ENCODE results near the gene FAS. TPM values are rescaled to one million over a fixed set of nuclear protein-coding genes. Genes with fewer than 3 reads are reported as not detected.

FAS gene
- total RNA-seq, 3 donors from 2014 or later (not counting 1 experiment from before 2014, with no cell fraction given): 17.3 to 29.9 (median 26.5) TPM

GRCh38 chr10:88989423-88989822 is 1.2 kb upstream of the FAS start:
- intact Hi-C loops (cut with micrococcal nuclease): no loop called here
- no peaks in the 10 kb centered on the region for H3K27me3 ChIP-seq (ENCODE audit: control insufficient read depth, insufficient read depth, low read length)
- no peak for TF ChIP-seq CTCF (IDR thresholded peaks at IDR 0.05)
- Mint-ChIP-seq H3K36me3 (no peaks in the 10 kb centered on the region), H3K4me3 (peak overlapping the region; percentile 97), H3K27me3 (ENCODE audit: low read depth in 2 of 2) (no peaks in the 10 kb centered on the region), H3K9me3 (peaks cover 3% of the 10 kb centered on the region in 2 donors), H3K4me1 (peaks cover 53 to 56% of the 10 kb centered on the region in 2 donors), H3K27ac (peak overlapping the region; percentile 95 to 96)
- no peaks in the 10 kb centered on the region for H3K36me3 ChIP-seq (ENCODE audit: control insufficient read depth, insufficient read depth, low read length)
- 89% methylated on average over 2 of the region's 2 CpGs for WGBS (ENCODE audit: insufficient coverage)
- H3K27ac ChIP-seq (ENCODE audit: low read length): peak overlapping the region; percentile 80
- no peak for ATAC-seq
- DNase-seq: no peak
- H3K4me3 ChIP-seq (ENCODE audit: low read length): no peak overlapping the region
- H3K9me3 ChIP-seq (ENCODE audit: control insufficient read depth, insufficient read depth, low read length): no peaks in the 10 kb centered on the region
- H3K4me1 ChIP-seq (ENCODE audit: control insufficient read depth, insufficient read depth, low read length): peaks cover 18% of the 10 kb centered on the region

DNA sequence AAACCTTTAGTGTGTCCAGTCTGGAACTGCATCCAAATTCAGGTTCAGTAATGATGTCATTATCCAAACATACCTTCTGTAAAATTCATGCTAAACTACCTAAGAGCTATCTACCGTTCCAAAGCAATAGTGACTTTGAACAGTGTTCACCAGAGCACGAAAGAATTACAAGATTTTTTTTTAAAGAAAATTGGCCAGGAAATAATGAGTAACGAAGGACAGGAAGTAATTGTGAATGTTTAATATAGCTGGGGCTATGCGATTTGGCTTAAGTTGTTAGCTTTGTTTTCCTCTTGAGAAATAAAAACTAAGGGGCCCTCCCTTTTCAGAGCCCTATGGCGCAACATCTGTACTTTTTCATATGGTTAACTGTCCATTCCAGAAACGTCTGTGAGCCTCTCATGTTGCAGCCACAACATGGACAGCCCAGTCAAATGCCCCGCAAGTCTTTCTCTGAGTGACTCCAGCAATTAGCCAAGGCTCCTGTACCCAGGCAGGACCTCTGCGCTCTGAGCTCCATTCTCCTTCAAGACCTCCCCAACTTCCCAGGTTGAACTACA is 694 bp upstream of the FAS start:
- ATAC-seq (peak; percentile 24 to 37 (median 25)), DNase-seq (no peak)
- H3K27me3 Mint-ChIP-seq (ENCODE audit: low read depth in 2 of 2): no peaks in the 10 kb centered on the region
- peak overlapping the region; percentile 95 to 96 for H3K27ac Mint-ChIP-seq
- H3K9me3 ChIP-seq (ENCODE audit: control insufficient read depth, insufficient read depth, low read length): no peaks in the 10 kb centered on the region
- H3K9me3 Mint-ChIP-seq: peaks cover 3% of the 10 kb centered on the region in 2 donors
- H3K27me3 ChIP-seq (ENCODE audit: control insufficient read depth, insufficient read depth, low read length): no peaks in the 10 kb centered on the region
- WGBS (ENCODE audit: insufficient coverage): 22% methylated on average over 8 of the region's 8 CpGs
- peaks cover 18% of the 10 kb centered on the region for H3K4me1 ChIP-seq (ENCODE audit: control insufficient read depth, insufficient read depth, low read length)
- intact Hi-C loops (cut with micrococcal nuclease): loop anchor here (2.0 to 5.0 kb wide), 3 partner anchors 15 to 1173 kb away; partner anchors contain the start of gene ATAD1
- no peaks in the 10 kb centered on the region for H3K36me3 Mint-ChIP-seq
- peak overlapping the region; percentile 94 for H3K4me3 ChIP-seq (ENCODE audit: low read length)
- peak overlapping the region; percentile 80 for H3K27ac ChIP-seq (ENCODE audit: low read length)
- no peak for TF ChIP-seq CTCF (IDR thresholded peaks at IDR 0.05)
- no peaks in the 10 kb centered on the region for H3K36me3 ChIP-seq (ENCODE audit: control insufficient read depth, insufficient read depth, low read length)
- peaks cover 53 to 56% of the 10 kb centered on the region in 2 donors for H3K4me1 Mint-ChIP-seq
- H3K4me3 Mint-ChIP-seq: peak overlapping the region; percentile 97

DNA sequence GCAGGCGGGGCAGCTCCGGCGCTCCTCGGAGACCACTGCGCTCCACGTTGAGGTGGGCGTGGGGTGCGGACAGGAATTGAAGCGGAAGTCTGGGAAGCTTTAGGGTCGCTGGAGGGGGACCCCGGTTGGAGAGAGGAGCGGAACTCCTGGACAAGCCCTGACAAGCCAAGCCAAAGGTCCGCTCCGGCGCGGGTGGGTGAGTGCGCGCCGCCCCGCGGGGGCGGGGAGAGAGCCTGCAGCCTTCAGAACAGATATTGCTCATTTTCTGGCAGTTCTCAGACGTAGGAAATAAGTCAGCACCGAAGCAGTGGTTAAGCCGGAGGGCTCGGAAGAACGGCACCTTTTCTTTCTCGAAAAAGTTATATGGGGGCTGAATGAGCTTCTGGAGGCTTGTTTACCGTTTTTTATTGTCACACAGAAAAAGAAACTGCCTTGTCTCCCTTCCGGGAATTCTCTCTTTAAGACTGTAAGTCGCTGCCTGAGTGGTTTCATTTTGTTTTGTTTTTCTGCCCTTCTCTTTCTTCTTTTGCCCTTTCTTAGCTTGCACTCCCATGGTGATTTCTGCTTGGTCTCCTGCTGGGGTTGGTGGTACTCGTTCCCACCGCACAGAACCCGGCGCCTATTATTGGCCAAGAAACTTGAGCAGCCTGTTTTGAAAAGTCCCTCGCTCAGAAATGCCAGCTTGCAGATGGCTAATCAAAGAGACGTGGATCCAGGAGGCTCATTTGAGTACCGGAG is 732 bp downstream of the FAS start:
- Histone ChIP-seq H3K4me1 (ENCODE audit: control insufficient read depth, insufficient read depth, low read length) (peaks cover 22% of the 10 kb centered on the region), H3K27me3 (ENCODE audit: control insufficient read depth, insufficient read depth, low read length) (no peaks in the 10 kb centered on the region), H3K4me3 (ENCODE audit: low read length) (peak overlapping the region; percentile 94), H3K27ac (ENCODE audit: low read length) (peak overlapping the region; percentile 80), H3K9me3 (ENCODE audit: control insufficient read depth, insufficient read depth, low read length) (no peaks in the 10 kb centered on the region), H3K36me3 (ENCODE audit: control insufficient read depth, insufficient read depth, low read length) (no peaks in the 10 kb centered on the region)
- intact Hi-C loops (cut with micrococcal nuclease): loop anchor here (1.0 to 5.0 kb wide), 4 partner anchors 17 to 1174 kb away; partner anchors contain the start of gene ATAD1
- Mint-ChIP-seq H3K27me3 (ENCODE audit: low read depth in 2 of 2) (no peaks in the 10 kb centered on the region), H3K9me3 (peaks cover 2 to 3% of the 10 kb centered on the region in 2 donors), H3K36me3 (no peaks in the 10 kb centered on the region), H3K27ac (peak overlapping the region; percentile 95 to 96), H3K4me3 (peak overlapping the region; percentile 97), H3K4me1 (peaks cover 56 to 65% of the 10 kb centered on the region in 2 donors)
- ATAC-seq (peak; percentile 54 to 71 (median 62)), DNase-seq (peak; percentile 53 to 80)
- under 1% methylated on average over 38 of the region's 38 CpGs for WGBS (ENCODE audit: insufficient coverage)
- no peak for TF ChIP-seq CTCF (IDR thresholded peaks at IDR 0.05)

All from natural killer cell (primary cell).